ENCODE data around the gene SEPTIN8.

The SEPTIN8 gene

DNA sequence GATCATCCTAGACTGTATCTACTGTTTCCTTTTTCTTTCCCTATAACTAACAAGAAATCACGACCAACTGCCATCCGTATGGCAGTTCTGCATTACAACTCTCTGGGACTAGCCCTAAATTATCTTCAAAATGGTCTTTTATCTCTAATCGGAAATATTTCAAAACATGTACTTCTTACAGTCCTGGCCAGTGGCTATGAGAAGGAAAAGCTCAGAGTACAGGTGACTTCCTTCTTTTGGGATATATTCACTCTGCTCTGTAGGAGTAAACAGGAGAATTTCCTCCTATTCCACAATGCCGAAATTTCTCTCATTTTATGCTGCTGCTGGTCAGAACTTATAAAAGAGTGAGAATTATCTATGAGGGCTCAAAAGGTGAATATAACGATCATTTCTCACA lies 1.8 kb upstream of the SEPTIN8 start:
- H3F3A ChIP-seq (ENCODE audit: insufficient read depth): no peaks in the 10 kb centered on the region

DNA sequence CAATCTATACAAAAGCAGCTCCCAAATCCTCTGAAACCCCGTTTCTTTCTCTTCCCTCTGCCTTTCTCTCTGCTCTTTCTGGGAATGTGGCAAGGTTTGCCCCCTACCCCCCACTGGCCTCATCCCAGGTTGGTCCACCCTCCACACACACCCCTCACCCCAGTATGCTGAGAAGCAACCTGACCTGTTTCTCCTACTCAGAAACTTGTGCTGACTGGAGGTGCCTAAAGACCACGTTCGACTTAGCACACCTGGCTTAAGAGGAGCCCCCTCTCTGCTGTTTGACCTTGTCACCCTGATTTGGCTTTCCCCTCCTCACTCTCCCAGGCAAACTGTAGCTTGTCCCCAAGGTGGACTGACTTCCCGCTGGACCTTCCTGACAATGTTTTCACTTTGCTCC lies 1.1 kb upstream of the SEPTIN8 start:
- Histone ChIP-seq H3K27me3 (ENCODE audit: low read length) (no peaks in the 10 kb centered on the region), H3K9me2 (replicated peaks; ENCODE audit: insufficient read depth, low read length) (no peaks in the 10 kb centered on the region), H3K9me3 (ENCODE audit: insufficient read depth, low read length) (no peaks in the 10 kb centered on the region), H3K79me2 (ENCODE audit: insufficient read depth, low read length) (no peaks in the 10 kb centered on the region), H4K20me1 (ENCODE audit: low read depth, low read length) (no peaks in the 10 kb centered on the region), H3K4me2 (ENCODE audit: low read depth, low read length, poor library complexity, severe bottlenecking) (no peak overlapping the region), H3F3A (ENCODE audit: insufficient read depth) (no peaks in the 10 kb centered on the region), H3K27ac (ENCODE audit: low read depth, low read length) (no peak overlapping the region), H3K36me3 (ENCODE audit: low read length) (no peaks in the 10 kb centered on the region), H3K4me3 (ENCODE audit: insufficient read depth, low read length, poor library complexity, severe bottlenecking) (no peak overlapping the region), H2AFZ (ENCODE audit: low read depth, low read length, severe bottlenecking) (no peak overlapping the region), H3K9ac (ENCODE audit: low read length) (no peak overlapping the region)
- TF ChIP-seq CTCF (IDR thresholded peaks at IDR 0.05; ENCODE audit: insufficient read depth, low read length, poor library complexity, severe bottlenecking) (no peak), EZH2phosphoT487 (conservative IDR thresholded peaks at IDR 0.05; ENCODE audit: low read length) (no peak)

More for the DNA sequence above, 1.8 kb upstream of the SEPTIN8 start:
- Histone ChIP-seq H3K36me3 (ENCODE audit: low read length) (no peaks in the 10 kb centered on the region), H4K20me1 (ENCODE audit: low read depth, low read length) (no peaks in the 10 kb centered on the region), H3K27ac (ENCODE audit: low read depth, low read length) (no peak overlapping the region), H3K4me2 (ENCODE audit: low read depth, low read length, poor library complexity, severe bottlenecking) (no peak overlapping the region), H3K9ac (ENCODE audit: low read length) (no peak overlapping the region), H3K27me3 (ENCODE audit: low read length) (no peaks in the 10 kb centered on the region), H2AFZ (ENCODE audit: low read depth, low read length, severe bottlenecking) (no peak overlapping the region), H3K9me2 (replicated peaks; ENCODE audit: insufficient read depth, low read length) (no peaks in the 10 kb centered on the region), H3K79me2 (ENCODE audit: insufficient read depth, low read length) (no peaks in the 10 kb centered on the region), H3K4me3 (ENCODE audit: insufficient read depth, low read length, poor library complexity, severe bottlenecking) (no peak overlapping the region), H3K9me3 (ENCODE audit: insufficient read depth, low read length) (no peaks in the 10 kb centered on the region)
- TF ChIP-seq EZH2phosphoT487 (conservative IDR thresholded peaks at IDR 0.05; ENCODE audit: low read length): no peak
- no peak for TF ChIP-seq CTCF (IDR thresholded peaks at IDR 0.05; ENCODE audit: insufficient read depth, low read length, poor library complexity, severe bottlenecking)

DNA sequence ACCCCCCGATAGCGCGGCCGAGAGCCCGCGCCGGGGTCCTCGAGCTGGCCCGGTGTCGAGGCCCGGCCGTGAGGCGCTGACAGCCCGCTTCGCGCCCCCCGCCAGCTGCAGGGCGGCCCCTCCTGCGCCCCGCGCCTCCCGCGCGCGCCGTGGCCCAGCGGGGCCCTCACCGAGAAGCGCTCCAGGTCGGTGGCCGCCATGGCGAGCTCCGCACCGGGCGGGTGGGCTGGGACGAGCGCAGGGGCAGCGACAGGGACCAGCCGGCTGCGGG lies 166 bp downstream of the SEPTIN8 start:
- Histone ChIP-seq H3K27ac (ENCODE audit: low read depth, low read length) (no peak overlapping the region), H3K27me3 (ENCODE audit: low read length) (no peaks in the 10 kb centered on the region), H3K4me2 (ENCODE audit: low read depth, low read length, poor library complexity, severe bottlenecking) (no peak overlapping the region), H3K9me3 (ENCODE audit: insufficient read depth, low read length) (no peaks in the 10 kb centered on the region), H3K9me2 (replicated peaks; ENCODE audit: insufficient read depth, low read length) (no peaks in the 10 kb centered on the region), H3K9ac (ENCODE audit: low read length) (no peak overlapping the region), H3K36me3 (ENCODE audit: low read length) (no peaks in the 10 kb centered on the region), H3F3A (ENCODE audit: insufficient read depth) (no peaks in the 10 kb centered on the region), H4K20me1 (ENCODE audit: low read depth, low read length) (no peaks in the 10 kb centered on the region), H3K4me3 (ENCODE audit: insufficient read depth, low read length, poor library complexity, severe bottlenecking) (no peak overlapping the region), H3K79me2 (ENCODE audit: insufficient read depth, low read length) (no peaks in the 10 kb centered on the region), H2AFZ (ENCODE audit: low read depth, low read length, severe bottlenecking) (no peak overlapping the region)
- TF ChIP-seq EZH2phosphoT487 (conservative IDR thresholded peaks at IDR 0.05; ENCODE audit: low read length) (no peak), CTCF (IDR thresholded peaks at IDR 0.05; ENCODE audit: insufficient read depth, low read length, poor library complexity, severe bottlenecking) (no peak)
